CD14-positive monocyte (primary cell): ENCODE data around the gene TFF1. TPM values are rescaled to one million over a fixed set of nuclear protein-coding genes. Genes with fewer than 3 reads are reported as not detected.

Experiments
- DNase-seq, 3 donors: peaks; one replicate each; pipeline ENCODE4 v3.0.0-alpha.2; 2011 to 2022
- H2AFZ ChIP-seq: 2 replicates; pipeline ENCODE4 v1.6.0; 2012; ENCODE audit warnings: mild to moderate bottlenecking, low read depth, low read length, inconsistent platforms; ENCODE audit not compliant: insufficient read depth, poor library complexity, severe bottlenecking
- H3K27ac ChIP-seq, 2 donors: 1 replicate in 1 of 2; 2 replicates in 1 of 2; pipeline ENCODE4 v1.5.1; 2012 to 2013; ENCODE audit warnings: low read length in 2 of 2, control low read depth in 1 of 2, inconsistent platforms in 1 of 2, low read depth in 1 of 2, mild to moderate bottlenecking in 1 of 2
- H3K27me3 ChIP-seq, 2 donors: one replicate each; pipeline versions ENCODE4 v1.6.0 to v1.6.1; 2011 to 2013; ENCODE audit warnings: low read length in 2 of 2; ENCODE audit not compliant: control insufficient read depth in 2 of 2, insufficient read depth in 2 of 2
- H3K36me3 ChIP-seq, 2 donors: replicated peaks in 1 of 2; 1 replicate in 1 of 2; 2 replicates in 1 of 2; pipeline versions ENCODE4 v1.5.1 to v1.6.1; 2012 to 2013; ENCODE audit warnings: low read length in 2 of 2, control low read depth in 1 of 2, inconsistent platforms in 1 of 2, mild to moderate bottlenecking in 1 of 2; ENCODE audit not compliant: insufficient read depth in 2 of 2, control insufficient read depth in 1 of 2
- H3K4me1 ChIP-seq, 2 donors: 1 replicate in 1 of 2; 2 replicates in 1 of 2; pipeline versions ENCODE4 v1.5.1 to v1.6.1; 2012 to 2013; ENCODE audit warnings: low read length in 2 of 2, control low read depth in 1 of 2, inconsistent platforms in 1 of 2, mild to moderate bottlenecking in 1 of 2, moderate library complexity in 1 of 2; ENCODE audit not compliant: insufficient read depth in 2 of 2, control insufficient read depth in 1 of 2
- H3K4me2 ChIP-seq: replicated peaks from 2 replicates; pipeline ENCODE3; 2012; ENCODE audit warnings: low read length, moderate library complexity, mild to moderate bottlenecking; ENCODE audit not compliant: poor library complexity, severe bottlenecking; ENCODE audit errors: extremely low read depth
- H3K4me3 ChIP-seq, 3 experiments: fragments of 200-600 bp in 1 of 3; sonication (generic) in 1 of 3; replicated peaks in 1 of 3; 1 replicate in 2 of 3; 2 replicates in 1 of 3; pipeline ENCODE4 v1.5.1; 2011 to 2013; ENCODE audit warnings: low read length in 3 of 3, mild to moderate bottlenecking in 3 of 3, control low read depth in 2 of 3, low read depth in 2 of 3, inconsistent platforms in 1 of 3, moderate library complexity in 1 of 3
- H3K79me2 ChIP-seq: 2 replicates; pipeline ENCODE4 v1.6.0; 2012; ENCODE audit warnings: mild to moderate bottlenecking, control low read depth, inconsistent platforms, low read length, moderate library complexity; ENCODE audit not compliant: insufficient read depth
- H3K9ac ChIP-seq: 2 replicates; pipeline ENCODE4 v1.6.0; 2017; ENCODE audit warnings: low read length, mild to moderate bottlenecking; ENCODE audit not compliant: insufficient read depth, poor library complexity, severe bottlenecking
- H3K9me3 ChIP-seq, 2 donors: replicated peaks in 1 of 2; 1 replicate in 1 of 2; 2 replicates in 1 of 2; pipeline versions ENCODE4 v1.5.1 to v1.6.1; 2012 to 2013; ENCODE audit warnings: low read length in 2 of 2, control low read depth in 1 of 2; ENCODE audit not compliant: control insufficient read depth in 1 of 2, insufficient read depth in 1 of 2
- H4K20me1 ChIP-seq: 2 replicates; pipeline ENCODE4 v1.6.0; 2012; ENCODE audit warnings: mild to moderate bottlenecking, low read length, control low read depth, moderate library complexity; ENCODE audit not compliant: insufficient read depth
- H3K27ac Mint-ChIP-seq, 7 donors: one replicate each; pipeline ENCODE4 v1.8.0; 2020; ENCODE audit warnings: mild to moderate bottlenecking in 7 of 7, mixed read lengths in 7 of 7, moderate library complexity in 6 of 7, inconsistent platforms in 2 of 7
- H3K27me3 Mint-ChIP-seq, 3 donors: one replicate each; pipeline ENCODE4 v1.8.0; 2021 to 2022; ENCODE audit warnings: low read depth in 3 of 3, mild to moderate bottlenecking in 3 of 3, mixed read lengths in 3 of 3, moderate library complexity in 3 of 3, inconsistent platforms in 1 of 3
- H3K36me3 Mint-ChIP-seq, 2 donors: one replicate each; pipeline ENCODE4 v1.8.0; 2020; ENCODE audit warnings: mixed read lengths in 2 of 2, inconsistent platforms in 1 of 2, mild to moderate bottlenecking in 1 of 2
- H3K4me1 Mint-ChIP-seq: one replicate; pipeline ENCODE4 v1.8.0; 2020; ENCODE audit warnings: mild to moderate bottlenecking, mixed read lengths
- H3K4me3 Mint-ChIP-seq, 2 donors: one replicate each; pipeline ENCODE4 v1.8.0; 2020; ENCODE audit warnings: mild to moderate bottlenecking in 2 of 2, mixed read lengths in 2 of 2, moderate library complexity in 1 of 2
- H3K9me3 Mint-ChIP-seq, 7 donors: one replicate each; pipeline ENCODE4 v1.8.0; 2020 to 2022; ENCODE audit warnings: mixed read lengths in 7 of 7, mild to moderate bottlenecking in 6 of 7, moderate library complexity in 6 of 7, inconsistent platforms in 2 of 7
- WGBS: methylation state at CpG from one replicate; pipeline ENCODE4 v1.1.5; 2013; ENCODE audit warnings: missing lambda C conversion rate; ENCODE audit not compliant: insufficient coverage; 5-methylcytosine and 5-hydroxymethylcytosine counted together
- intact Hi-C, 2 donors: fragments of 100-400 bp; cut with micrococcal nuclease; formaldehyde crosslinking; loops; one replicate each; pipeline versions ENCODE4 v1.15.0 to v1.15.1; 2023
- polyA plus RNA-seq, 3 donors: library from polyadenylated mRNA; depleted of rRNA in 1 of 3; unstranded in 2 of 3; stranded (reverse) in 1 of 3; fragments of 300-500 nt in 2 of 3; fragments of >200 nt in 1 of 3; fragmentation: Illumina TruSeq in 2 of 3; gene quantifications; 1 replicate in 2 of 3; 2 replicates in 1 of 3; pipeline ENCODE4 v1.2.3, GENCODE V29; 2012 to 2021
- TF ChIP-seq, protein P1 (sequence below): fragments of 200-600 bp; IDR thresholded peaks from one replicate; pipeline ENCODE4 v1.8.0; 2022; ENCODE audit warnings: antibody characterized with exemption, mild to moderate bottlenecking

TFF1 gene
- polyA plus RNA-seq, 3 donors = not detected

DNA sequence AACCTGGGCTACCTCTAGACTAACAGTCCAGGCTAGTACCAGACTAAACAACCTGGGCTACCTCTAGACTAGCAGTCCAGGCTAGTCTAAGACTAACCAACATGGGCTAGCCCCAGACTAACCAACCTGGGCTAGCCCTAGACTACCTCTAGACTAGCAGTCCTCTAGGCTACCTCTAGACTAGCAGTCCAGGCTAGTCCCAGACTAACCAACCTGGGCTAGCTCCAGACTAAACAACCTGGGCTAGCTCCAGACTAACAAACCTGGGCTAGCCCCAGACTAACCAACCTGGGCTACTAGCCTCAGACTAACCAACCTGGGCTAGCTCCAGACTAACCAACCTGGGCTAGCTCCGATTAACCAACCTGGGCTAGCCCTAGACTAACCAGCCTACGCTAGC lies 17.6 kb downstream of the TFF1 start:
- H3K4me3 ChIP-seq = no peak overlapping the region
- Mint-ChIP-seq H3K4me1 (no peaks in the 10 kb centered on the region), H3K27me3 (peaks cover 0 to 4% (median 4%) of the 10 kb centered on the region in 3 donors), H3K36me3 (no peaks in the 10 kb centered on the region), H3K4me3 (no peak overlapping the region), H3K27ac (no peak overlapping the region), H3K9me3 (peaks cover 0 to 4% (median 2%) of the 10 kb centered on the region in 7 donors)
- 96% methylated on average over 2 of the region's 2 CpGs for WGBS
- no peak overlapping the region for H3K4me2 ChIP-seq
- no peak overlapping the region for H2AFZ ChIP-seq
- H3K4me1 ChIP-seq = no peaks in the 10 kb centered on the region
- no peak overlapping the region for H3K27ac ChIP-seq
- no peak for DNase-seq
- H3K9me3 ChIP-seq = peaks cover 0 to 2% of the 10 kb centered on the region in 2 donors
- H4K20me1 ChIP-seq = no peaks in the 10 kb centered on the region
- TF ChIP-seq, protein P1, sequence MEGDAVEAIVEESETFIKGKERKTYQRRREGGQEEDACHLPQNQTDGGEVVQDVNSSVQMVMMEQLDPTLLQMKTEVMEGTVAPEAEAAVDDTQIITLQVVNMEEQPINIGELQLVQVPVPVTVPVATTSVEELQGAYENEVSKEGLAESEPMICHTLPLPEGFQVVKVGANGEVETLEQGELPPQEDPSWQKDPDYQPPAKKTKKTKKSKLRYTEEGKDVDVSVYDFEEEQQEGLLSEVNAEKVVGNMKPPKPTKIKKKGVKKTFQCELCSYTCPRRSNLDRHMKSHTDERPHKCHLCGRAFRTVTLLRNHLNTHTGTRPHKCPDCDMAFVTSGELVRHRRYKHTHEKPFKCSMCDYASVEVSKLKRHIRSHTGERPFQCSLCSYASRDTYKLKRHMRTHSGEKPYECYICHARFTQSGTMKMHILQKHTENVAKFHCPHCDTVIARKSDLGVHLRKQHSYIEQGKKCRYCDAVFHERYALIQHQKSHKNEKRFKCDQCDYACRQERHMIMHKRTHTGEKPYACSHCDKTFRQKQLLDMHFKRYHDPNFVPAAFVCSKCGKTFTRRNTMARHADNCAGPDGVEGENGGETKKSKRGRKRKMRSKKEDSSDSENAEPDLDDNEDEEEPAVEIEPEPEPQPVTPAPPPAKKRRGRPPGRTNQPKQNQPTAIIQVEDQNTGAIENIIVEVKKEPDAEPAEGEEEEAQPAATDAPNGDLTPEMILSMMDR = no peak
- intact Hi-C loops = no loop called here
- no peaks in the 10 kb centered on the region for H3K36me3 ChIP-seq
- H3K9ac ChIP-seq = no peak overlapping the region
- no peaks in the 10 kb centered on the region for H3K27me3 ChIP-seq
- no peaks in the 10 kb centered on the region for H3K79me2 ChIP-seq

GRCh38 chr21:42347601-42348327 lies 18.6 kb downstream of the TFF1 start:
- no peak overlapping the region for H3K4me3 ChIP-seq
- Mint-ChIP-seq H3K27ac (peak overlapping the region in 1 of 7 donors; percentile 40), H3K9me3 (no peaks in the 10 kb centered on the region), H3K4me3 (no peak overlapping the region), H3K27me3 (peaks cover 0 to 6% (median 2%) of the 10 kb centered on the region in 3 donors), H3K4me1 (no peaks in the 10 kb centered on the region), H3K36me3 (no peaks in the 10 kb centered on the region)
- no peaks in the 10 kb centered on the region for H3K36me3 ChIP-seq
- H2AFZ ChIP-seq = no peak overlapping the region
- no peak for DNase-seq
- H3K9ac ChIP-seq = no peak overlapping the region
- H3K9me3 ChIP-seq = no peaks in the 10 kb centered on the region
- no peaks in the 10 kb centered on the region for H4K20me1 ChIP-seq
- 91% methylated on average over 26 of the region's 30 CpGs for WGBS
- H3K4me2 ChIP-seq = no peak overlapping the region
- no peak overlapping the region for H3K27ac ChIP-seq
- TF ChIP-seq, protein P1 = no peak
- H3K27me3 ChIP-seq = no peaks in the 10 kb centered on the region
- no peaks in the 10 kb centered on the region for H3K79me2 ChIP-seq
- intact Hi-C loops = no loop called here
- H3K4me1 ChIP-seq = no peaks in the 10 kb centered on the region
